Fibroblast of villous mesenchyme (primary cell): Measurements from ENCODE around the gene SLC3A2. TPM values are rescaled to one million over a fixed set of nuclear protein-coding genes. Genes with fewer than 3 reads are reported as not detected.
A peak's percentile ranks its signal among the peaks of the same experiment; 100 is the strongest.

Source experiments
- DNase-seq: peaks from one replicate; pipeline ENCODE4 v3.0.0-alpha.2; 2010; ENCODE audit warnings: low read depth
- H3K4me3 ChIP-seq: 2 replicates; pipeline ENCODE4 v1.5.1; 2011; ENCODE audit warnings: low read depth, mild to moderate bottlenecking, low read length
- CTCF ChIP-seq: IDR thresholded peaks from 2 replicates; pipeline ENCODE4 v1.5.1; 2012; ENCODE audit warnings: low read depth, mild to moderate bottlenecking, low read length; ENCODE audit not compliant: insufficient read depth
- total RNA-seq: library from RNA; depleted of rRNA; stranded (reverse); fragments of >200 nt; gene quantifications from 2 replicates; pipeline ENCODE4 v1.2.3, GENCODE V29; 2012

SLC3A2 gene
- total RNA-seq, 1 donor, result 117 TPM

- DNase-seq, result no peak
These were observed 1.3 kb upstream of the SLC3A2 start for GRCh38 chr11:62879235-62879978.

GRCh38 chr11:62880231-62880802 is 379 bp upstream of the SLC3A2 start:
- H3K4me3 ChIP-seq, result peak overlapping the region; percentile 93
- no peak for TF ChIP-seq CTCF
- peak; percentile 67 for DNase-seq

More at GRCh38 chr11:62879235-62879978, 1.3 kb upstream of the SLC3A2 start:
- TF ChIP-seq CTCF, result no peak
- peak overlapping the region; percentile 93 for H3K4me3 ChIP-seq

- TF ChIP-seq CTCF, result no peak
- peak overlapping the region; percentile 93 for H3K4me3 ChIP-seq
- DNase-seq, result peak; percentile 99
These were observed 1.1 kb downstream of the SLC3A2 start for GRCh38 chr11:62881579-62882430.

- no peak for TF ChIP-seq CTCF
- H3K4me3 ChIP-seq, result peak overlapping the region; percentile 93
- DNase-seq, result no peak
These were observed 1.7 kb downstream of the SLC3A2 start for GRCh38 chr11:62882431-62882749.

- no peak for DNase-seq
- peak overlapping the region; percentile 93 for H3K4me3 ChIP-seq
- no peak for TF ChIP-seq CTCF
These were observed 2.2 kb downstream of the SLC3A2 start for GRCh38 chr11:62882788-62883501.

GRCh38 chr11:62883673-62884072 is 3.0 kb downstream of the SLC3A2 start:
- DNase-seq, result no peak
- no peak for TF ChIP-seq CTCF

More at GRCh38 chr11:62883673-62884072, 3.0 kb downstream of the SLC3A2 start:
- H3K4me3 ChIP-seq, result peak overlapping the region; percentile 93
